Peyer's patch (tissue), 4 donors: ENCODE measurements around the gene WASF3. TPM values are rescaled to one million over a fixed set of nuclear protein-coding genes. Genes with fewer than 3 reads are reported as not detected.

Experiments used
- DNase-seq, 3 donors: peaks; one replicate each; pipeline ENCODE4 v3.0.0-alpha.2; 2017 to 2019
- H3K27ac ChIP-seq, 4 donors: fragments of 200-600 bp; sonication (generic); one replicate each; pipeline ENCODE4 v1.5.1; 2016 to 2019
- H3K27me3 ChIP-seq, 2 donors: fragments of 200-600 bp; sonication (generic); one replicate each; pipeline ENCODE4 v1.5.1; 2019
- H3K36me3 ChIP-seq, 3 donors: fragments of 200-600 bp; sonication (generic); one replicate each; pipeline ENCODE4 v1.5.1; 2016 to 2019
- H3K4me1 ChIP-seq, 4 donors: fragments of 200-600 bp; sonication (generic); one replicate each; pipeline ENCODE4 v1.5.1; 2016 to 2019
- H3K4me3 ChIP-seq, 4 donors: fragments of 200-600 bp; sonication (generic); 1 replicate in 3 of 4; 2 replicates in 1 of 4; pipeline ENCODE4 v1.5.1; 2016 to 2019; ENCODE audit warnings: mild to moderate bottlenecking in 1 of 4
- H3K9me3 ChIP-seq, 4 donors: fragments of 200-600 bp; sonication (generic); one replicate each; pipeline ENCODE4 v1.5.1; 2016 to 2019; ENCODE audit warnings: mild to moderate bottlenecking in 1 of 4
- POLR2A ChIP-seq, 2 donors: fragments of 450-650 bp; IDR thresholded peaks; one replicate each; pipeline ENCODE4 v1.5.1; 2017; ENCODE audit warnings: antibody characterized with exemption in 2 of 2, mild to moderate bottlenecking in 2 of 2, moderate library complexity in 2 of 2
- total RNA-seq, 4 donors: library from RNA; depleted of rRNA; stranded (reverse); fragments of >200 nt; gene quantifications; one replicate each; pipeline ENCODE4 v1.1.0, GENCODE V29; 2016
- TF ChIP-seq, protein P1 (sequence below), 6 experiments: fragments of 450-650 bp in 4 of 6; fragments of 200-600 bp in 2 of 6; sonication (generic) in 1 of 6; IDR thresholded peaks; one replicate each; pipeline ENCODE4 v1.5.1; 2017 to 2019; ENCODE audit warnings: antibody characterized with exemption in 6 of 6, mild to moderate bottlenecking in 3 of 6, moderate library complexity in 1 of 6

Gene WASF3
- total RNA-seq, 4 donors from 2014 or later: 1.1 to 23.9 (median 2.7) TPM

DNA sequence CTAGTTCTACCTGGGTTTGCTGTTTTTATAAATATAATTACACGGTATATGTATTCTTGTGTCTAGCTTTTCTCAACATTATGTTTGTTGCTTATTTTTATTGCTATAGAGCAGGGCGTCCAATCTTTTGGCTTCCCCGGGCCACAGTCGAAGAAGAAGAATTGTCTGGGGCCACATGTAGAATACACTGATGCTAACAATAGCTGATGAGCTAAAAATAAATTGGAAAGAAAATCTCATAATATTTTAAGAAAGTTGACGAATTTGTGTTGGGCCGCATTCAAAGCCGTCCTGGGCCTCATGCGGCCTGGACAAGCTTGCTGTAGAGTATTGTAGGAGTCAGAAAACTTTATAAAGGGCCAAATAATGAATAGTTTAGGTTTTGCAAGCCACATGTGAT is 169.2 kb downstream of the WASF3 start:
- DNase-seq: no peak
- no peak overlapping the region for H3K27ac ChIP-seq
- no peak for TF ChIP-seq POLR2A (IDR thresholded peaks at IDR 0.05)
- TF ChIP-seq, protein P1, sequence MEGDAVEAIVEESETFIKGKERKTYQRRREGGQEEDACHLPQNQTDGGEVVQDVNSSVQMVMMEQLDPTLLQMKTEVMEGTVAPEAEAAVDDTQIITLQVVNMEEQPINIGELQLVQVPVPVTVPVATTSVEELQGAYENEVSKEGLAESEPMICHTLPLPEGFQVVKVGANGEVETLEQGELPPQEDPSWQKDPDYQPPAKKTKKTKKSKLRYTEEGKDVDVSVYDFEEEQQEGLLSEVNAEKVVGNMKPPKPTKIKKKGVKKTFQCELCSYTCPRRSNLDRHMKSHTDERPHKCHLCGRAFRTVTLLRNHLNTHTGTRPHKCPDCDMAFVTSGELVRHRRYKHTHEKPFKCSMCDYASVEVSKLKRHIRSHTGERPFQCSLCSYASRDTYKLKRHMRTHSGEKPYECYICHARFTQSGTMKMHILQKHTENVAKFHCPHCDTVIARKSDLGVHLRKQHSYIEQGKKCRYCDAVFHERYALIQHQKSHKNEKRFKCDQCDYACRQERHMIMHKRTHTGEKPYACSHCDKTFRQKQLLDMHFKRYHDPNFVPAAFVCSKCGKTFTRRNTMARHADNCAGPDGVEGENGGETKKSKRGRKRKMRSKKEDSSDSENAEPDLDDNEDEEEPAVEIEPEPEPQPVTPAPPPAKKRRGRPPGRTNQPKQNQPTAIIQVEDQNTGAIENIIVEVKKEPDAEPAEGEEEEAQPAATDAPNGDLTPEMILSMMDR (IDR thresholded peaks at IDR 0.05): no peak

DNA sequence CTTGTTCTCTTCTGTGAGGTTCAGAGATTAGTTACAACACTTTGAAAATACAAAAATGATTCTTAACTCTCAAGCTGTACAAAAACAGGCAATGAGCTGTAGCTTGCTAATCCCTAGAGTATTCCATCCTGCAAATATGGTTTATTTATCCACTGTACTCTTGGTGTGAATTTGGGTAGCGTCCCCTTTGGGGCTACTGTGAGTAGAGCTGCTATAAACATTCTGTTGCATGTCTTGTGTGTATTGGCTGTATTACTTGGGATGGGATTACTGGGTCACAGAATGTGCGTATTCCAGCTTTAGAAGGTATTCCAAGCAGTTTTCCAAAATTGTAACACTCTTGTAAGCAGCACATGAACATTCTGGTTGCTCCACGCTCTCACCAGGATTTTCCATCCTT is 169.6 kb downstream of the WASF3 start:
- Histone ChIP-seq H3K27ac (no peak overlapping the region), H3K4me1 (no peaks in the 10 kb centered on the region), H3K9me3 (no peaks in the 10 kb centered on the region), H3K4me3 (no peak overlapping the region), H3K27me3 (no peaks in the 10 kb centered on the region), H3K36me3 (no peaks in the 10 kb centered on the region)
- TF ChIP-seq POLR2A (IDR thresholded peaks at IDR 0.05): no peak
- TF ChIP-seq, protein P1 (IDR thresholded peaks at IDR 0.05): no peak
- no peak for DNase-seq

More for the DNA sequence above, 169.2 kb downstream of the WASF3 start:
- Histone ChIP-seq H3K4me3 (no peak overlapping the region), H3K36me3 (no peaks in the 10 kb centered on the region), H3K27me3 (no peaks in the 10 kb centered on the region), H3K9me3 (no peaks in the 10 kb centered on the region), H3K4me1 (no peaks in the 10 kb centered on the region)

DNA sequence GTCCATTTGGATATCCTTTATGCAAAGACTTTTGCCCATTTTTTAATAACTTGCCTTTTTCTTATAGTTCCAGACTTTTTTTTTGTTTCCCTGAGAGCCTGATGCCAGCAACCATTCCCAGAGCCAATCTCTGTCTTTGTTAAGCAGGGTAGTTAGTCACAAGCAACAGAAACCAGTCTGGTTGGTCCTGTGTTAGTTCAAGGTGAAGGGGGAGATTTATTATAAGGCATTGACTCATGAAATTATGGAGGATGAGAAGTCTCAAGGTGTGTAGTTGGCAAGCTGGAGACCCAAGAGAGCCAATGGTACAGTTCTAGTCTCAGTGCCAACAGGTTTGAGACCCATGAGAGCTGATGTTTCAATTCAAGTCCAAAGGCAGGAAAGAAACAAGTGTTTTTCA is 170.2 kb downstream of the WASF3 start:
- Histone ChIP-seq H3K27me3 (no peaks in the 10 kb centered on the region), H3K27ac (no peak overlapping the region), H3K36me3 (no peaks in the 10 kb centered on the region), H3K4me3 (no peak overlapping the region), H3K9me3 (no peaks in the 10 kb centered on the region), H3K4me1 (no peaks in the 10 kb centered on the region)
- no peak for DNase-seq
- TF ChIP-seq, protein P1 (IDR thresholded peaks at IDR 0.05): no peak
- TF ChIP-seq POLR2A (IDR thresholded peaks at IDR 0.05): no peak

DNA sequence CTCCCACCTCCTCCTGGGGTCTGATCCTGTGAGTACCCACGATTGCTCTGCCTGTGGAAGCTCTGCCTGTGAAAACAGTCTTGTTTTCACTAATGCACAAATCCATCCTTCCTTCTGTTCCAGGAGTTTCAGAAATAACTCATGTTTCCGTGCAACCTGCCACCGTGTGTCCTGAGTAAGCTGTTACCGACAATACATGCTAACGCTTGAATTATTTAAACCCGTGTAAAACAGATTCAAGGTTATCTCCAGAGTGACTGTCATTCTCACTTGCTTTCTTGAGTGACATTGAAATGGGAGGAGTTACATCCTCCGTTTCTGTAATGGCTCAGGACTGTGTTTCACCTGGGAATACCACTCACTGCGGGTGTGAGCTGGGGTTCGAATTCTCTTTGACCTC is 178.2 kb downstream of the WASF3 start:
- H3K36me3 ChIP-seq: no peaks in the 10 kb centered on the region
- no peak overlapping the region for H3K27ac ChIP-seq
- no peaks in the 10 kb centered on the region for H3K4me1 ChIP-seq
- DNase-seq: no peak
- no peaks in the 10 kb centered on the region for H3K27me3 ChIP-seq
- no peak for TF ChIP-seq POLR2A (IDR thresholded peaks at IDR 0.05)
- TF ChIP-seq, protein P1 (IDR thresholded peaks at IDR 0.05): no peak
- H3K4me3 ChIP-seq: no peak overlapping the region
- H3K9me3 ChIP-seq: no peaks in the 10 kb centered on the region

Other genes starting within 250 kb of the WASF3 start
- not detected for gene GPR12, start 203.1 kb downstream of the WASF3 start, total RNA-seq